HG02610 (cell line): Measurements from ENCODE around the gene DOCK4.
"Not testable (repeated sequence)": the region's sequence is repeated elsewhere in the genome, so short reads cannot be mapped to it uniquely, and the experiment has no call there.

Source experiments
- ATAC-seq: cut with Tn5 transposase; IDR thresholded peaks from one replicate; pipeline ENCODE4 v1.9.1; 2021; ENCODE audit warnings: mild to moderate bottlenecking, moderate library complexity; ENCODE audit not compliant: unreplicated experiment

The DOCK4 gene

DNA sequence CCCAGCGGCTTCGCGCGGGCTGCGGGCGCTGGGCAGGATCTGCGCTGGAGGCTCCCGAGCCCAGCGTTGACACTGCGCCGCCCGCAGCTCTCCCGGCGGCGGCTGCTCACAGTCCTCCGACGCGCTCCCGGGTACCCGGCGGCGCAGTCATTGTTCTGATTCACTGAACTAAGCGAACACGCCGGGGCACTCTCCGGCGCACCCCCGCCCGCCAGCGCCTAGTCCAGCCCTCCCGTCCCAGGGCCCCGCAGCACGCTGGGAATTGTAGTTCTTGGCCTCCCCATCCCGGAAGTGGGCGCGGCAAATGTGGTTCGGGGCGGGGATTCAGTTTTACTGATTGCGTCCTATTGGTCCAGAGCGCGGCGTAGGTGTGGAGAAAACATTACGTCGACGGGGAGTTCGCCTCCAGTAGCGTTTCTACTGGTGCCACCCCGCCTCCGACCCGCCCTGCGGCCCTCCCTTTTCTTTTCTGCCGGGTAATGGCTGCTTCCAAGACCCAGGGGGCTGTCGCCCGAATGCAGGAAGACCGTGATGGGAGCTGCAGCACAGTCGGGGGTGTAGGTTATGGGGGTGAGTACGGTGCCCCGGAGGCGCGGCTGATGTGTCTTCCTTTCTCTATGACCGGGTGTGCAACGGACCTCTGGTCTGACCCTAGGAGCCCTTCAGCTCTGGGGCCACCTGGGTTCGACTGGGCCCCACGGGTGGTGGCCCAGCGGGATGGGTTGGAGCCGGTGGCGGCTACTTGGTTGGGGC, at the start of gene DOCK4, which contains the start of gene ZNF277:
TSS of gene DOCK4 (minus strand) at position 162 of the 753 bp plus-strand sequence. CDS start 261 bp downstream, outside the sequence.
TSS of gene ZNF277 (plus strand) at position 458 of the 753 bp plus-strand sequence. CDS start at position 480, 22 bp downstream.
- ATAC-seq, result peak; percentile 95

GRCh38 chr7:112255388-112255720, 49.2 kb upstream of the DOCK4 start:
- ATAC-seq, result no peak

DNA sequence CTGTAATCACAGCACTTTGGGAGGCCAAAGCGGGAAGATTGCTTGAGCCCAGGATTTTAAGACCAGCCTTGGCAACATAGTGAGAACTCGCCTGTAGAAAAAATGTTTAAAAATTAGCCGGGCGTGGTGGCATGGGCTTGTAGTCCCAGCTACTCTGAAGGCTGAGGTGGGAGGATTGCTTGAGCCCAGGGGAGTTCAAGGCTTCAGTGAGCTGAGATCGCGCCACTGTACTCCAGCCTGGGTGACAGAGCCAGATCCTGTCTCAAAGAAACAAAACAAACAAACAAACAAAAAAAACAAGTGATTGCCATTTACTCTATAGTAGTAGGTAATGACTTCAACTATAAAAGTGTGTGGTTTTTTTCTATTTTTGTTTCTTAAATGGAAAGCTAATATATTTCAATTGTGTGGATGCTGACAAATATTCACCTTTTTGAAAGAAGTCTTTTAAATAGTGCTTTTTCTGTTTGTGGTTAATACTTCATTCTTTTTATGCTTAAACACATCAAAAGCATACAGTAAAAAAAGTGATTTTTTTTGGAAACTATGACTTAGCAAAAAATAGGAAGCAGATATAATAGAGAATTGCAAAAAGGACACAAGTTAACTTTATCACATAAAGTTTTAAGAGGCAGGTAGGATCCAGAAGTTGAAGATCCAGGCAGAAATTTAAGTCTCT, 48.6 kb upstream of the DOCK4 start:
- no peak for ATAC-seq

GRCh38 chr7:112254156-112254555, 48.0 kb upstream of the DOCK4 start:
- ATAC-seq, result no peak

DNA sequence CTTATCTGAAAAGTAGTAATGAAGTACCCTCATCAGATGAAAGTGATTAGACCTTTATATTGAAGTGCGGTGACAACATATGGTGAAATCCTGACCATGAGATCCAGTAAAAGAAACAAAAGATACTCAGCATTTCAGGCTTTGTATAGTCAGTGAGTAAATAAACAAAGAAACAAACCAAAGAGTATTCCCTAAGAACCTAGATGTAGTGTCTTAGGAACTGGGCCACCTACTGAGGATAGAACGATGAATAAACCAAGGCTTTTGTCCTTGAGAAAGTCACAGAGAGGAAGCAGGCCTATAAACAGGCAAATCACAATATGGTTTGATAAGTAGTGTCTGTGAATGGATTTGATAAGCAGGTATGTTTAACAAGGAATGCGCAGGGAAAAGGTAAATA, 46.5 kb upstream of the DOCK4 start:
- ATAC-seq, result no peak

DNA sequence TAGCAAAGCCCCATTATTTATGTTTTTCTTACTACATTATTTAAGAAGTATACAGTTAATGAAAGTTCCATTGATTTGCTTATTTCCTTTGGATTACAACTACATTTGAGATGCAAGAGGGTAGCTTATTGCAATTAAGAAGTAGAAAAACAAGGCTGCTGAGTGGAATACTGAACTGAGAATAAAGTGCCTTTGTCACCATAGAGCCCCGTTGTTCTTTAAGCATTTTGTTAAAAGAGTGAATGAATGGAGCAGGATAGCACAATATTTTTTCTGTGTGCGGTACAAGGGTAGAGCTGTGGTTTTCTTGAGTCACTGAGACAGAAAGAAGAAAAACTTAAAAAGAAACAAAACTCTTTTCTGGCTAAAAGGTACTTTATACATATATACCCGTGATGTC, 45.9 kb upstream of the DOCK4 start:
- no peak for ATAC-seq

DNA sequence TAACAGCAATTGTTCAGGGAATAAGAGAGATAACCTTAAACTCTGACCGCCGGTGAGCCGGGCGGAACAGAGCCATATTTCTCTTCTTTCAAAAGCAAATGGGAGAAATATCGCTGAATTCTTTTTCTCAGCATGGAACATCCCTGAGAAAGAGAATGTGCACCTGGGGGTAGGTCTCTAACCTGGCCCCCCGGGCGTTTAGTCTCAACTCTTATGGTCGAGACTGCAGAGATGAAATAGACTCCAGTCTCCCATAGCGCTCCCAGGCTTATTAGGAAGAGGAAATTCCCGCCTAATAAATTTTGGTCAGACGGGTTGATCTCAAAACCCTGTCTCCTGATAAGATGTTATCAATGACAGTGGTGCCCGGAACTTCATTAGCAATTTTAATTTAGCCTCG, 43.8 kb upstream of the DOCK4 start:
- ATAC-seq, result not testable (repeated sequence)

- ATAC-seq, result no peak
Measured at GRCh38 chr7:112248598-112248997, 42.4 kb upstream of the DOCK4 start.

DNA sequence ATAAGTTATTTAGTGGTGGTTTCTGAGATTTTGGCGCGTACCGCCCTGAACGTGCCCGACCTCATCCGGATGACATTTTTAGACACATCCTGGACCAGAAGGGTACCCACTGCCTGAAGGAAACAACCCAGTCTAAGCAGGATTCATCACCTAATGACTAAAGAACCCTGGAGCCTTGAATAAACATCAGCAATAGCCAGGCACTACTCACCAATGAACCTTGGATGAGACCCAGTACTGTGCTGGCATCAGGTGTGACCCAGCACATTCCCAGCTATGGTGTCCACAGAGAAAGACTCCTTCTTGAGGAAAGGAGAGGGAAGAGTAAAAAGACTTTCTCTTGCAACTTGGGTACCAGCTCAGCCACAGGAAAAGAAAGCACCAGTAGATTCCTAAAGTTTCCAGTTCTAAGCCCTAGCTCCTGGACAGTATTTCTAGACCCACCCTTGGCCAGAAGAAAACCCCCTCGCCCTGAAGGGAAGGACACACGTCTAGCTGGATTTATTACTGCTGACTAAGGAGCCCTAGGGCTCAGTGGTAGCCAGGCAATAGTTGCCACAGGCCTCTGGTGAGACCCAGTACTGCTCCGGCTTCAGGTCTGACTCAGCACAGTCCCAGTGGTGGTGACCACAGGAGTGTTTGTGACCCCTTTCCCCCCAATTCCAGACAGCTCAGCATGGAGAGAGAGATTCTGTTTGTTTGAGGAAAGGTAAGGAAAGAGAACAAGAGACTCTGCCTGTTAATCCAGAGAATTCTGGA, 32.8 kb upstream of the DOCK4 start:
- ATAC-seq, result no peak

DNA sequence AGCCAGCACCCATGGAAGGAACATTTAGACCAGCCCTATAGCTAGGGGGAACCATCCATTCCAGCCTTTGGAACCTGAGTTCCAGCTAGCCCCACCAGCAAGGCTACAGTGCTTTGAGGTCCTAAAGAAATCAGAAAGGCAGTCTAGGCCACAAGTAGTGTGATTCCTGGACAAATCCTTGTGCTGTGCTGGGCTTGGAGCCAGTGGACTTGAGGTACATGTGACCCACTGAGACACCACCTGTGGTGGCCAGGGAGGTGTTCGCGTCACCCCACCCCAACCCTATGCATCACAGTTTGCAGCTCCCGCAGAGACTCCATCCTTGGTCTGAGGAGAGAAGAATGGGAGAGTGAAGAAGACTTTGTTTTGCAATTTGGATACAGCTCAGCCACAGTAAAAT, 32.1 kb upstream of the DOCK4 start:
- no peak for ATAC-seq

GRCh38 chr7:112236597-112236996, 30.4 kb upstream of the DOCK4 start:
- ATAC-seq, result no peak

DNA sequence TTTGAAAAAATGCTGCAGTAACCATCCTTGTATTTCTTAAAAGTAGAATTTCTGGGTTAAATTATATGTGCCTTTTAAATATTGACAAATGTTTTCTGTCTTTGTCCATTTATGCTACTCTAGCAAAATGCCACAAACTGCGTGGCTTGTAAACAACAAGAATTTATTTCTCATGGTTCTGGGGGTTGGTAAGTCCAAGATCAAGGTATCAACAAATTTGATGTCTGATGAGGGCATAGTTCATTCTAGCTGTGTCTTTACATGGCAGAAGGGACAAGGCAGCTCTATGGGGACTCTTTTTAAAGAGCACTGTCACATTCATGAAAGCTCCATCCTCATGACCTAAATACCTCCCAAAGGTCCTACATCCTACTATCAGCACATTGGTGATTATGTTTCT, 27.9 kb upstream of the DOCK4 start:
- no peak for ATAC-seq

DNA sequence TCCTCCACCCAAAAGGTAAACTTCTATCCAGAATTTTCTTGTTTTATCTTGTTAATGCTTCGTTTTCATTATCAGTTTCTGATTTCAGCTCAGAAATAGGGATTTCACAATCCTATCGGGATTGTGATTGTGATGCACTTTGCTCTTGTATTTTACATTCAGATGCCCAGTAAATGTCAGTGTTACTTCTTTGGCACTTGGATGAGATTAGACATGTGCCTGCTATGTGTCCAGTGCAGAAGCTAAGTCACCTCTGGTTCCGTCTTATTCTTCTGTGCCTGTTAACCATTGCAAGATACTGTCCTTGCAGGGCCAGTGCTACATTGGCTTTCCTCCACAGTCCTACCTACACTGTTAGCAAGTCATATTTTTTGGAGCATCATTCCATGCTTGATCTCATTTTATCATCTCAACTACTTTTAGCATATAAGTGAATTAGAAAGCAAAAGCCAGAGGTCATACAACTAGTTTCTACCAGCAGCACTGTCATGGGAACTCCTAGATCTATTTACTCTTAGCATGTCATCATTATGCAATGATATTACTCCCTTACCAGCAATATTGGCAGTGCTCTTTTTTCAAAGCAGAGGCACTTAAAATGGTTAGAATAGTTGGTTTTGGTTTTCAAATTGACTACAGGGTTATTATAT, 27.0 kb upstream of the DOCK4 start:
- ATAC-seq, result no peak

DNA sequence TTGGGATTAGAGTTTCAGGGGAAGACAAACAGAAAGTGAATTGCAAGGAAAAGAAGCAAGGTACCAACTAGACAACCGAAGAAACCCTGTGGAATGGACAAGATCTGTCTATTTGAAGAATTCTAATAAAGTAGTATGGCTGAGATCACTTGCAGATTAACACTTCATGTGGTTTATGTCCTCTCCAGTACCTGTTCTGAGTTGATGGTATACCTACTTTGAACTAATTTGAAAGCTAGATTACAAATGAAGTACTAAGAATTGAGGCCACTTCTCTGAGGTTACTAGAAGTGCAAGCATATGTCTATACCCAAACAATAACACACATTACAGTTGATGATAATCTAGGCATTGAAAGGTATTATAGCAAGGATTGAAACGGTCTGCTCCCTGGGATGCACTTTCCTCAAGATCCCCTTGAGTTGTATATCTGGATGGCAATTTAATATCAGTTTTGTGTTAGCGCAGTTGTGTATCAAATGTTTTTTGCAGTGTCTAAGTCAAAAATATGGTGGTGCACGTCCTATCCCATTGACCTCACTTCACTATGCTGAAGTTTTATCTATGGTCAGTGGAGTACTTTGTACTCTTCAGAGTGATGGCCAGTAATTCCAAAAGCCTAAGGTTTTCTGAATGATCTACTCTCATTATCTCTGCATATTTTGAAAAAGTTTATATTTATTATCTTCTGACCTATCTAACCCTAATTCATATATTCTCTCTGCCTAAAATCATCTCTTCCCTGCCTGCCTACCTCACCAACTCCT, 26.2 kb upstream of the DOCK4 start:
- no peak for ATAC-seq

GRCh38 chr7:112228632-112229031, 22.4 kb upstream of the DOCK4 start:
- ATAC-seq, result no peak

DNA sequence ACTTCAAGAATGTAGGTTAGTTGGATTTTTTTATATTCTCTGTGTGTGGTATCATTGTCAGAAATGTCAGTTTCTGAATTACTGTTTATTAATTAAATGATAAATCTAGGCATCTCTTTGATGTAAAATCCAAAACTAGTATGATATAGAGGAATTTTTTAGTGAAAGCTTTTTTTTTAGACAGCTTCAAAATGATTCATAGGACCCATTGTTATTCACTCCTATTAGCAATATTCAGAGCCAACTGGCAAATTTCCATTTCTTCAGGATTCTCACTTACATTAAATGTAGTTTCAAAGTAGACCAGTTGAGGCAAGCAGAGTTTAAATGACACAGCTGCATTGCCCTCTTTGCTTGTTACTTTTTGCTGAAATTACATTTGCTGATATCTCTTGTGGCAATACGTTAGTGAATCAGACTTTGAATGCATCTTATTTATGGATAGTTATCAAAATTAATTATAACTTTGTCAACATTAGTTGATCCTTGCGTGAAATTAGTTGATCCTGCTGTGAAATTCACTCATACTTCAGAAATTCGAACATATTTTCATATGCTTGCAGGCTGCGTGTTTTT, 20.6 kb upstream of the DOCK4 start:
- no peak for ATAC-seq

GRCh38 chr7:112225006-112225405, 18.8 kb upstream of the DOCK4 start:
- no peak for ATAC-seq

DNA sequence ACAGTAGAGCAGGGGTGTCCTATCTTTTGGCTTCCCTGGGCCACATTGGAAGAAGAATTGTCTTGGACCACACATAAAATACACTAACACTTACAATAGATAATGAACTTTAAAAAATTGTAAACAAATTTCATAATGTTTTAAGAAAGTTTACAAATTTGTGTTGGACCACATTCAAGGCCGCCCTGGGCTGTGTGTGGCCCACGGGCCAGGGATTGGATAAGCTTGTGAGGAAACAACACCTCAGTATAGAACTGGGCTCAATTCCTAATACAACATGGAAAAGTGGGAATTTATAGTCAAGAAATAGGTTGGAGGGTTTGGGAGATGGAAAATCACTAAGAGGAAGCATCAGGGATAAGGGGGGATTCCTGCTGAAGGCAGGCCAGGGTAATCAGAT, 18.0 kb upstream of the DOCK4 start:
- ATAC-seq, result no peak

GRCh38 chr7:112223310-112223709, 17.1 kb upstream of the DOCK4 start:
- no peak for ATAC-seq

- no peak for ATAC-seq
Measured at GRCh38 chr7:112220877-112221434, 14.8 kb upstream of the DOCK4 start.
